ENCODE data around the gene TMCO5A. TPM values are rescaled to one million over a fixed set of nuclear protein-coding genes. Genes with fewer than 3 reads are reported as not detected.
A peak's percentile ranks its signal among the peaks of the same experiment; 100 is the strongest.

Gene TMCO5A
- not detected for total RNA-seq
- long read RNA-seq = 0 reads

GRCh38 chr15:37934340-37934739 is at the start of gene TMCO5A:
Gene TMCO5A, plus strand, starts transcription at chr15:37934640. Its CDS starts 1,684 bp downstream, at chr15:37936324.
- intact Hi-C loops (cut with DNase I) = no loop called here
- no peak for DNase-seq
- ATAC-seq (ENCODE audit: poor library complexity) = no peak

- ATAC-seq (ENCODE audit: poor library complexity) = no peak
- DNase-seq = no peak
- intact Hi-C loops (cut with DNase I) = no loop called here
Measured at GRCh38 chr15:37885651-37886050, 48.8 kb upstream of the TMCO5A start.

- no peak for DNase-seq
- no peak for ATAC-seq (ENCODE audit: poor library complexity)
- intact Hi-C loops (cut with DNase I) = no loop called here
Measured at GRCh38 chr15:37888356-37888755, 46.1 kb upstream of the TMCO5A start.

GRCh38 chr15:37891766-37892368 is 42.6 kb upstream of the TMCO5A start:
- intact Hi-C loops (cut with DNase I) = no loop called here
- ATAC-seq (ENCODE audit: poor library complexity) = peak; percentile 76
- no peak for DNase-seq

GRCh38 chr15:37893309-37893708 is 41.1 kb upstream of the TMCO5A start:
- ATAC-seq (ENCODE audit: poor library complexity) (peak; percentile 85), DNase-seq (no peak)
- intact Hi-C loops (cut with DNase I) = no loop called here

- no peak for DNase-seq
- intact Hi-C loops (cut with DNase I) = no loop called here
- ATAC-seq (ENCODE audit: poor library complexity) = no peak
Measured at GRCh38 chr15:37898362-37898761, 36.1 kb upstream of the TMCO5A start.

- DNase-seq = no peak
- ATAC-seq (ENCODE audit: poor library complexity) = no peak
- intact Hi-C loops (cut with DNase I) = no loop called here
Measured at GRCh38 chr15:37900326-37901221, 33.9 kb upstream of the TMCO5A start.

GRCh38 chr15:37902126-37902525 is 32.3 kb upstream of the TMCO5A start:
- no peak for DNase-seq
- intact Hi-C loops (cut with DNase I) = no loop called here
- no peak for ATAC-seq (ENCODE audit: poor library complexity)

- no peak for ATAC-seq (ENCODE audit: poor library complexity)
- intact Hi-C loops (cut with DNase I) = no loop called here
- no peak for DNase-seq
Measured at GRCh38 chr15:37903919-37904625, 30.4 kb upstream of the TMCO5A start.

GRCh38 chr15:37907136-37907535 is 27.3 kb upstream of the TMCO5A start:
- DNase-seq (no peak), ATAC-seq (ENCODE audit: poor library complexity) (no peak)
- intact Hi-C loops (cut with DNase I) = no loop called here

- intact Hi-C loops (cut with DNase I) = no loop called here
- no peak for DNase-seq
- ATAC-seq (ENCODE audit: poor library complexity) = no peak
Measured at GRCh38 chr15:37921527-37922385, 12.7 kb upstream of the TMCO5A start.

GRCh38 chr15:37926136-37926535 is 8.3 kb upstream of the TMCO5A start:
- intact Hi-C loops (cut with DNase I) = no loop called here
- ATAC-seq (ENCODE audit: poor library complexity) (no peak), DNase-seq (no peak)

- intact Hi-C loops (cut with DNase I) = no loop called here
- DNase-seq (no peak), ATAC-seq (ENCODE audit: poor library complexity) (no peak)
Measured at GRCh38 chr15:37929238-37929637, 5.2 kb upstream of the TMCO5A start.

- intact Hi-C loops (cut with DNase I) = no loop called here
- no peak for ATAC-seq (ENCODE audit: poor library complexity)
- no peak for DNase-seq
Measured at GRCh38 chr15:37931321-37931720, 3.1 kb upstream of the TMCO5A start.

GRCh38 chr15:37931868-37932267 is 2.6 kb upstream of the TMCO5A start:
- DNase-seq (no peak), ATAC-seq (ENCODE audit: poor library complexity) (no peak)
- intact Hi-C loops (cut with DNase I) = no loop called here

GRCh38 chr15:37932549-37932948 is 1.9 kb upstream of the TMCO5A start:
- DNase-seq (no peak), ATAC-seq (ENCODE audit: poor library complexity) (no peak)
- intact Hi-C loops (cut with DNase I) = no loop called here

GRCh38 chr15:37933666-37934065 is 774 bp upstream of the TMCO5A start:
- intact Hi-C loops (cut with DNase I) = no loop called here
- no peak for ATAC-seq (ENCODE audit: poor library complexity)
- no peak for DNase-seq

- DNase-seq (no peak), ATAC-seq (ENCODE audit: poor library complexity) (no peak)
- intact Hi-C loops (cut with DNase I) = no loop called here
Measured at GRCh38 chr15:37940876-37941275, 6.4 kb downstream of the TMCO5A start.

GRCh38 chr15:37941779-37942178 is 7.3 kb downstream of the TMCO5A start:
- DNase-seq (no peak), ATAC-seq (ENCODE audit: poor library complexity) (no peak)
- intact Hi-C loops (cut with DNase I) = no loop called here
